MM.1S (cell line): ENCODE data around the gene FAM120A.

Source experiments
- CTCF ChIP-seq: fragments of 300-600 bp; sonication (generic); IDR thresholded peaks from 2 replicates; pipeline ENCODE4 v1.5.1; 2016; ENCODE audit warnings: antibody characterized with exemption, low read length, mixed read lengths
- EZH2 ChIP-seq: fragments of 300-600 bp; sonication (generic); optimal IDR thresholded peaks from 2 replicates; pipeline ENCODE3; 2017; ENCODE audit warnings: low read depth, mild to moderate bottlenecking, antibody characterized with exemption, low read length, mixed read lengths

- TF ChIP-seq CTCF (peak; percentile 26), EZH2 (no peak)
These were observed 23.7 kb upstream of the FAM120A start for GRCh38 chr9:93427655-93428379.
